Omental fat pad (tissue), 4 donors: ENCODE results near the gene RNF8. TPM values are rescaled to one million over a fixed set of nuclear protein-coding genes. Genes with fewer than 3 reads are reported as not detected.

Experiments used
- ATAC-seq: fragments of 150-250 bp; one replicate; pipeline ENCODE4 v1.9.1; 2016; ENCODE audit warnings: mild to moderate bottlenecking, moderate library complexity; ENCODE audit not compliant: low FRiP score
- DNase-seq: peaks from one replicate; pipeline ENCODE4 v3.0.0-alpha.2; 2019; ENCODE audit warnings: low spot score
- CTCF ChIP-seq, 3 donors: fragments of 450-650 bp; IDR thresholded peaks; one replicate each; pipeline ENCODE4 v1.5.1; 2016 to 2017; ENCODE audit warnings: antibody characterized with exemption in 3 of 3, mild to moderate bottlenecking in 3 of 3, moderate library complexity in 2 of 3
- total RNA-seq, 4 donors: library from RNA; depleted of rRNA; stranded (reverse); fragments of >200 nt; gene quantifications; one replicate each; pipeline ENCODE4 v1.1.0, GENCODE V29; 2016

The RNF8 gene
- total RNA-seq, 4 donors from 2014 or later, result 9.3 to 17.0 (median 11.8) TPM

DNA sequence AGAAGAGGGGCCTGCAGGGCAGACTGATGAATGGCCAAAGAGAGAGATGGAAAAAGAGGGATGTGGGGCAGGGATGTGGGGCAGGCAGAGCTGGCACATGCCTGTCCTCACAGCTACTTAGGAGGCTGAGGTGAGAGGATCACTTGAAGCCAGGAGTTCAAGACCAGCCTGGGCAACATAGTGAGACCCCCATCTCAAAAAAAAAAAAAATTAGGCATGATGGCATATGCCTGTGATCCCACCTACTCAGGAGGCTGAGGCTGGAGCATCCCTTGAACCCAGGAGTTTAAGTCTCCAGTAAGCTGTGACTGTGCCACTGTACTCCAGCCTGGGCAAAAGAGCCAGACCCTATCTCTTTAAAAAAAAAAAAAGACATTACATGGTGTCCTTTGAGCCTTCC is 34.8 kb downstream of the RNF8 start:
- DNase-seq (no peak), ATAC-seq (no peak)
- no peak for TF ChIP-seq CTCF (IDR thresholded peaks at IDR 0.05)

DNA sequence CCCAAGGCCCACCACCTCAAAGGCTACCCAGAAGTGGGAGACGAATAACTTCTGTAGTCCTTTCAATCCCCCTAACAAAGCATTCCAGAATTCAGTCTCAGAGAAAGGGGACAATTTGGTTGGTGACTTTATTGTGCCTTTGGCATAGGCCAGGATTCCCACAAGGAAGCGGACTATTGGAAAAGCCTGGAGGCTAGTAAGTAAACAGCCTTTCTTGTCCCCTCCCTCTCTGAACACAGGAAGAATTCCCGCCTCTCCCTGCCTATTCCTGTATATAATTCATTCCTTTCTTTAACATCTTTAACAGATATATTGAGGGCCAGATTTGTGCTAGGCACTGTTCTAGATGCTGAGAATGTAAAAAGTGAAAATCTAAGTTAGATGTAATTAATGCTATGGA is 36.1 kb downstream of the RNF8 start:
- ATAC-seq, result no peak
- no peak for TF ChIP-seq CTCF (IDR thresholded peaks at IDR 0.05)
- no peak for DNase-seq

DNA sequence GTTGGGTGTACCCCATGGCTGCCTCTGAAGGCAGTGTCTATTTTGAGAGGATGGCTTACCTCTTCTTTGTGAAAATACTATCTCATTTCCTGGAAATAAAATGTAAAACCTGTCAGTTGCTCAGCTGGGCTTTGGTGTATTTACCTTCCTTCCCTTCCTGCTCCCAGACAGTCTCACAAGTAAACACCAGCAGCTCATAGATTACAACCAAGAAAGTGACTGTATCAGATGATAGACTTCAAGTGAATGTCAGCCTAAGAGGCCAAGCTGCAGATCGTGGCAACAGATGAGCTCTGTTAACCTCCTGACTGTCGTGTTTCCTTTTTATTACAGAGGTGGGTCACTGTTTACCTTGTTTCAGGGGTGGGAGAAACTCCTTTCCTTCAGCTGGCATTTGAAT is 37.3 kb downstream of the RNF8 start:
- no peak for ATAC-seq
- TF ChIP-seq CTCF (IDR thresholded peaks at IDR 0.05), result no peak
- DNase-seq, result no peak

GRCh38 chr6:37392821-37393220 is 39.0 kb downstream of the RNF8 start:
- ATAC-seq (no peak), DNase-seq (no peak)
- TF ChIP-seq CTCF (IDR thresholded peaks at IDR 0.05), result no peak

DNA sequence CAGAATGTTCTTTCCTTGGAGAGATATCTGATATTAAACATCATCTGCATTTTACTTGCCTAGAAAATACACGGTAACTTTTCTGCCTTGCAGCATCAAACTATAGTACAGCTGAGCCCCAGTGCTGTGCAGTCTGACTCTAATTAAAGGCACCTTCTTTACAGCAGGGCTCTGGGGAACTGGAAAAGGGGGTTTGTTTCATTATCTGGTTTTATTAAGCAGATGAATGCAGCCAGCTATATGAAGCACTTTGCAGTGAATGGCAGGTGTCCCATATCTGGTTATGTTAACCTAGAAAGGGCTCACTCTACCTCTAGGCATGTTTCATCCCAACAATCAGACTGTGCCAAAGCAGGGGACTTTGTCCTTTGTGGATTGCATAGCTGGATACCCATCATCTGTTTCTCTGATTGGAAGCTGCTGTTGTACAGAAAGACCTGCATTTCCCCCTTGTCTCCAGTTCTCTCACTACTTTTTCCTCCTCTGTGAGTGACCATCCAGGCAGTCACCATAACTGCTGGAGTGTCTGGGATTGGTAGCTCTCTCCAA is 39.7 kb downstream of the RNF8 start:
- TF ChIP-seq CTCF (IDR thresholded peaks at IDR 0.05), result no peak
- ATAC-seq, result no peak
- no peak for DNase-seq

GRCh38 chr6:37396571-37397180 is 42.9 kb downstream of the RNF8 start:
- ATAC-seq, result no peak
- no peak for TF ChIP-seq CTCF (IDR thresholded peaks at IDR 0.05)
- no peak for DNase-seq

GRCh38 chr6:37399131-37399530 is 45.3 kb downstream of the RNF8 start:
- ATAC-seq (no peak), DNase-seq (no peak)
- no peak for TF ChIP-seq CTCF (IDR thresholded peaks at IDR 0.05)
